HG03457 (cell line): ENCODE measurements around the gene KHK.
"Not testable (repeated sequence)": the region's sequence is repeated elsewhere in the genome, so short reads cannot be mapped to it uniquely, and the experiment has no call there.

Experiments used
- ATAC-seq: cut with Tn5 transposase; IDR thresholded peaks from one replicate; pipeline ENCODE4 v1.9.1; 2021; ENCODE audit warnings: moderate number of reproducible peaks; ENCODE audit not compliant: unreplicated experiment

The KHK gene

DNA sequence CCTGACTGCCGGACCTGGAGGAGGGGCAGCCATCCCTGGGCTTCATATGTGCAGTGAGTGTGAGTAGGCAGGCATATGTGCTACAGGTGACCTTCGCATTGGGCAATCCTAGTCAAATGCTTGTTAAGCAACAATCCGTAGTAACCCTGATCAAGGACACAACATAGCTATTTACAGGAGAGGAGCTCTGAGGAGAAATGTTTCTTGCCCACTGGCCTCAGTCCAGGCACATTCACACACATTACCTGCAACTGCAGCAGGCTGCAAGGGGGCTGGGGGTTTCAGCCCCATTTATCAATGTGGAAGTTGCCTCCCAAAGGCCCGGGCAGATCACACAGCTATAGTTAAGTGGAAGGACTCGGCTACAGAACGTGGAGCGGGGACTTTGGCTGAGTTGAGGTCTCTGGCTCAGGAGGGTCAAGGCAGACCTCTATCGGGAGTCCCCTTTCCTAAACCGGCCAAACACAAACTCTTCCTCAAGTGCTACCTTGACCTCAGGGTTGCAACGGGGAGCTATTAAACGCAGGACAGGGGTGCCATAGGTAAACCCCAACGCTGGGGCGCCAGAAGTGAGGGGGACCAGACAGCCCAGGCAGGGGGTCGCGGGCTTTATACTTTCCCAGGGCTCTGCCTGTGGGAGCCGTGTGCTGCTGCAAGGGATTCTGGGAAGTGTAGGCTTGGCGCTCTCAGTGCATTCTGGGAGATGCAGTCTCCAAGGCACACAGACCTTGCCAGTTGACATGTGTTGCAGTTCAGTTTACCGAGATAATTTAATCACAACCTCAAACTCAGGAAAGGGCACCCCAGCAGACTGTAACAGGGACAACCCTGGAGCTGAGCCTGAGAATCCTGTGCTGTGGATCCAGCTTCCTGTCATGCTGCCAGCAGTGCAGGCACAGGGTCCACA, 9.4 kb downstream of the KHK start:
- ATAC-seq: no peak

- ATAC-seq: no peak
Measured at GRCh38 chr2:27096748-27097297, 10.3 kb downstream of the KHK start.

DNA sequence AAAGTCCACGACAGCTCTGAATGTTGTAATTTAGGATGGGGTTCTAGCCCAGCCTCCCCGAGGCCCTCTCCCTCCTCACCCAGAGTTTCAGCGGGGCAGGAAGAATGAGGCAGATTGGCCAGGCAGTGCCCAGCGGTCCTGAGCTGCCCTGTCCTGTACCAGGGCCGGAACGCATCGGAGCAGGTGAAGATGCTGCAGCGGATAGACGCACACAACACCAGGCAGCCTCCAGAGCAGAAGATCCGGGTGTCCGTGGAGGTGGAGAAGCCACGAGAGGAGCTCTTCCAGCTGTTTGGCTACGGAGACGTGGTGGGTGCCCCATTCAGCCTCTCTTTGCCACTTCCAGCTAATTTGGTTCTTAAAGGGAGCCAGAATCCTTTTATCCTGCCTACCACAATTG, 10.8 kb downstream of the KHK start:
- ATAC-seq: no peak

- no peak for ATAC-seq
Measured at GRCh38 chr2:27099334-27099955, 12.9 kb downstream of the KHK start.

DNA sequence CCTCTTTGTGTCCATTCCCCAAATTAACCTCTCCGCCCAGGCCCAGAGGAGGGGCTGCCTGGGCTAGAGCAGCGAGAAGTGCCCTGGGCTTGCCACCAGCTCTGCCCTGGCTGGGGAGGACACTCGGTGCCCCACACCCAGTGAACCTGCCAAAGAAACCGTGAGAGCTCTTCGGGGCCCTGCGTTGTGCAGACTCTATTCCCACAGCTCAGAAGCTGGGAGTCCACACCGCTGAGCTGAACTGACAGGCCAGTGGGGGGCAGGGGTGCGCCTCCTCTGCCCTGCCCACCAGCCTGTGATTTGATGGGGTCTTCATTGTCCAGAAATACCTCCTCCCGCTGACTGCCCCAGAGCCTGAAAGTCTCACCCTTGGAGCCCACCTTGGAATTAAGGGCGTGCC, 13.5 kb downstream of the KHK start:
- ATAC-seq: no peak

DNA sequence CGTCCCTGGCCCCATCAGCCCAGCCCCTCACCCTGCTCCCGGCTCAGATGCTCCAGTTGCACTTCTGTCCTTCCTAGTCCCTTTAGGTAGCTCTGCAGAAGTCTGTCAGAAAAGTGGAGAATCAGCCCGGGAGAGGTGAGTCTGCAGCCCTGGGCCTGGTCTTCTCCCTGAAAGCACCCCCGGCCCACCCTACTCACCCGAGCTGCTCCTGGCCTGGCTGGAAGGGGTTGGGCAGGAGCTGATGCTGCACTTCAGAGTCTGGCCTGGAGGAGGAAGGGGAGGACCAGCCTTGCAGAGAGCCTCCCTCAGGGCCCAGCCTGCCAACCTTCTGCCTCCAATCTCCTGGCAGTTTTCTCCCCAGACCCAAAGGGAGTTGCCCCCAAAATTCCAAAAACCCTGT, 15.8 kb downstream of the KHK start:
- ATAC-seq: no peak

GRCh38 chr2:27105981-27106380, 19.4 kb downstream of the KHK start:
- no peak for ATAC-seq

DNA sequence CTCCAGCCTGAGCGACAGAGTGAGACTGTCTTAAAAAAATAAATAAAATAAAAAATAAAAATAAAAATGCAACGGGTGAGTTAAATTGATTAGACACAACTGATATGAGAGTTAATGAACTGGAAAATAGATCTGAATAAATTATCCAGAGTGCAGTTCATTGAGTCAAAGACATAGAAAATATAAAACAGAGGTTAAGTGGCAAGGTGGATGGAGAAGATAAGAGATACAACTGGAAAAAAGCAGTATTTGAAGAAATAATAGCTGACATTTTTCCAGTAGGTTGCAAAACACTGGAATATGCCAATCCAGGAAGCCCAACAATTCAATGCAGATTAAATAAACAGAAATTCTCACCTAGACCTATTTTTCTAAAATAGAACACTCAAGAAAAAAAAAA, 21.6 kb downstream of the KHK start:
- ATAC-seq: no peak

DNA sequence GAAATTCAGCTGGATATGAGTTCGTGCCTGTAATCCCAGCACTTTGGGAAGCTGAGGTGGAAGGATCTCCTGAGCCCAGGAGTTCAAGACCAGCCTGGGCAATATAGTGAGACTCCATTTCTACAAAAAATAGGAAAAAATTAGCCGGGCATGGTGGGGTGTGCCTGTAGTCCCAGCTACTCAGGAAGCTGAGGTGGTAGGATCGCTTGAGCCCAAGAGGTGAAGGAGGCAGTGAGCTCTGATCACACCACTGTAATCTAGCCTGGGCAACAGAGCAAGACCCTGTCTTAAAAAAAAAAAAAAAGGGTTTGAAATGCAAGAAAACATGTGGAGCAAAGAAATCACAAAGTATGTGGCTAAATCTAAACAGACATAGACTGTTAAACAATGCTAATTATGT, 22.5 kb downstream of the KHK start:
- no peak for ATAC-seq

GRCh38 chr2:27110603-27111352, 24.2 kb downstream of the KHK start:
- ATAC-seq: not testable (repeated sequence)

- ATAC-seq: not testable (repeated sequence)
Measured at GRCh38 chr2:27111392-27112078, 25.0 kb downstream of the KHK start.

DNA sequence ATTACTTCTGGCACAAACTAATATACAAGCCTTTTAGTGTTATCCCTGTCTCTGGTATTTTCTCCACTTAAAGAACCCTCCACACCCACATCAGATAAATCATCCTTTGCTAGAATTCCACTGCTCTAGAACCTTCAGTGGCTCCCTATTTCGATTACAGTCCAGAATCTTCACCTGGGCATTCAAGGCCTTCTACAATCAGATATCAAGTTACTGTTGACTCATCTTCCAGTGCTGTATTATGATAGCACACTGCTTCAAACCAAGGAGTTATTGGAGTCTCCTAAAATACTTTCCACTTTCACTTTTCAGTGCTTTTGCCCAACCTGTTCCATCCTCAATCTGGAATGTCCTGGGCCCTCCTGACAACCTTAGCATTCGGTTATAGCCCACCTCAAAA, 28.9 kb downstream of the KHK start:
- no peak for ATAC-seq

- ATAC-seq: no peak
Measured at GRCh38 chr2:27117995-27118524, 31.5 kb downstream of the KHK start.

GRCh38 chr2:27118525-27119329, 32.2 kb downstream of the KHK start, which contains the start of gene CGREF1:
Gene CGREF1, minus strand, starts transcription at chr2:27119128. Its CDS starts 14,762 bp downstream, at chr2:27104366.
- no peak for ATAC-seq

- not testable (repeated sequence) for ATAC-seq
Measured at GRCh38 chr2:27119330-27119670, 32.7 kb downstream of the KHK start.

- no peak for ATAC-seq
Measured at GRCh38 chr2:27121906-27122305, 35.3 kb downstream of the KHK start.

- ATAC-seq: no peak
Measured at GRCh38 chr2:27122791-27123190, 36.2 kb downstream of the KHK start.

DNA sequence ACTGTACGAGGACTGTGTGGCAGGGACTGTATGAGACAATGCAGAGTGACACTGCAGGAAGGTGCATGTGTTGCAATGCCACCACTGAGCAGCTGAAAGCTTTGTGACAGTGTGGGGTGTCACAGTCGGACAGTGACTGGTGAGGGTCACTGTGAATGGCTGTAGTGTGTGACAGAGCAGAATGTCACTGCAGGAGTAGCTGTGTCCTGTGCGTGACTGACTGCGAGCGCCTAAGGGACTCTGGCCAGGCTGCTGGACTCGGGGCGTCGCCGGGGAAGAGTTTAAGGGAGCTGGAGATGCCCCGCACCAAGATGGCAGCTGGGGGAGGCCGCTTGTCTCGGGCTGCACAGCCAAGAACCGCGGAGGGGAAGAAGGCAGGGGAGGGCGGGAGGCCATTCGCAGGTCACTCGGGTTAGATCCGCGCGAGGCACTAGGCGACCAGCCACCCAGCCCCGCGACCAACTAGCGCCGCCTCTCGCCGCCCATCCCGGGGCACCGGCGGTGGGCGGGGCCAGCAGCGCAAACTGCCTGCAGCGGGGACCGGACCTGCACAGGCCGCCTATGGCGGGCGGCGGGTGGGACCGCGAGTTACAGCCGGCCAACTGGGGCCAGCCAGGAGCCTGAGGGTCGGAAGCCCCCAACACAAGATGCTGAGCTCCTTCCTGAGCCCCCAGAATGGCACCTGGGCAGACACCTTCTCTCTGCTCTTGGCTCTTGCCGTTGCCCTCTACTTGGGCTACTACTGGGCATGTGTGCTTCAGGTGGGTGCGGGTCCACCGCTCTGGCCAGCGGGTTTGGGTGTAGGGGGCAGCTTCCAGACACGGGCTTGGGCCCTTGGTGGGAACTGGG, 37.0 kb downstream of the KHK start, which contains the start of gene ABHD1:
ABHD1 (plus strand) TSS at position 514 of the 849 bp plus-strand sequence; CDS start at position 648, 134 bp downstream.
- ATAC-seq: no peak

DNA sequence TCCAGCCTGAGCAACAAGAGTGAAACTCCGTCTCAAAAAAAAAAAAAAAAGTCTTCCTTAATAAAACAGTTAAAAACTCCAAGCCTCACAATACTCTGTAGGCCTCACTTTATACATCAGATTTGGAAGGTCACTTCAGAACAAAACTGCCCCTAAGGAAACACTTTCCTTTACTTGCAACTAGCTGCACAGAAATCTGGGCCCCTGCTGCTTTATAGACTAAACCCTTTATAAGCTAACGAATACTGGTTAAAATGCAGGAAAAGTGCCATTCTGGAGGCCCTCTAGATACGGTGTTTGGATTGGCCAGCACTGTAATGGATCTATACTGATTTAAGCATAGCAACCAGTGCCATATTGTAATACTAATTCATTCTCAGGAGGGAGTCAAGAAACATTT, 38.5 kb downstream of the KHK start:
- ATAC-seq: no peak
